ENCODE data around the gene SERPINE2. TPM values are rescaled to one million over a fixed set of nuclear protein-coding genes. Genes with fewer than 3 reads are reported as not detected.

SERPINE2 gene
- polyA plus RNA-seq, 3 donors, result 111 to 118 (median 117) TPM

DNA sequence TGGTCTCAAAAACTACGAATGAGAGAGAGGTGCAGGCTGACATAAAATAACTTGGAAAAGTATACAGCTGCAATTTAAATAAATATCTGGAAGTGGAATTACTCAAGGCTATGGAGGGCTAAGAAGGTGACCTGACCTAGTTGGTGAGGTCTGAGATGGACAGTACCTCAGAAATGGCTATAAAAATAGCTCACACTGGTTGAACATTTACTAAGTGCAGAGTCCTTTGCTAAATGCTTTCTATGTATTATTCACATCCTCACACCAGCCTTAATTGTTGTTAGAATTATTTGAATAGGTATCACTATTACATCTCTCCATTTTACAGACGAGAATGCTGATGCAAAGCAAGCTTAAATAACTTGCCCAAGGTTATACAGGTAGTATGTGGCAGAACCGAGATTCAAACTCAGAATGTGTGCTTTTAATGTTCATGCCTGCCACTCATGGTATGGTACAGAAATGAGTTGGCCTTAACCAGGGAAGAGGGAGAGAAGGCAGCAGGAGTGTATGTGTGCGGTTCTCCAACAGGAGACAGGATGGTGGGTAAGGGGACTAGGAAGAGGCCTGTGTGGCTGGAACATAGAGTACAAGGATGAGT, 44.4 kb downstream of the SERPINE2 start:
- DNase-seq (ENCODE audit: extremely low read depth in 1 of 11, low read depth in 9 of 11, low spot score in 4 of 11), result no peak

GRCh38 chr2:223993634-223994232, 45.4 kb downstream of the SERPINE2 start:
- DNase-seq (ENCODE audit: extremely low read depth in 1 of 11, low read depth in 9 of 11, low spot score in 4 of 11), result peak; percentile 58 to 84 (median 72)

DNA sequence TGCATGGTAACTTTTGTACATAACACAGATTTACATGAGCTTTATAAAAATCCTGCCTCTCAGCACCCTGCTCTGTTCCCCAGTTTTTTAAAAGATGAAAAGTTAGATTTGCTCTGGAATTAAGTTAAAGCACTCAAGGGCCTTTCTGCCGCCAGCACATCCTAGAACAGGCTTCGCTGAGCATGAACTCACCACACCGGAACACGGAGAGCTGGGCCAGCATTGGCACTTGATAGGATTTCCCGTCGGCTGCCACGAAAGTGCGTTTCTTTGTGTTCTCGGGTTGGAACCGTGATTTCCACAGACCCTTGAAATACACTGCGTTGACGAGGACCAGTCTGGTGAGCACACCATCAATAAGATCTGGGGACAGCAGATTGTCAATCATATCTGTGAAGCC, 47.5 kb downstream of the SERPINE2 start:
- DNase-seq (ENCODE audit: extremely low read depth in 1 of 11, low read depth in 9 of 11, low spot score in 4 of 11), result no peak

- peak in 1 of 11 donors; percentile 27 for DNase-seq (ENCODE audit: extremely low read depth in 1 of 11, low read depth in 9 of 11, low spot score in 4 of 11)
Measured at GRCh38 chr2:223989856-223990232, 49.2 kb downstream of the SERPINE2 start.

GRCh38 chr2:223989206-223989855, 49.8 kb downstream of the SERPINE2 start:
- DNase-seq (ENCODE audit: extremely low read depth in 1 of 11, low read depth in 9 of 11, low spot score in 4 of 11), result no peak

GRCh38 chr2:223981241-223981640, 57.8 kb downstream of the SERPINE2 start:
- no peak for DNase-seq (ENCODE audit: extremely low read depth in 1 of 11, low read depth in 9 of 11, low spot score in 4 of 11)

GRCh38 chr2:223980803-223981202, 58.3 kb downstream of the SERPINE2 start:
- no peak for DNase-seq (ENCODE audit: extremely low read depth in 1 of 11, low read depth in 9 of 11, low spot score in 4 of 11)

DNA sequence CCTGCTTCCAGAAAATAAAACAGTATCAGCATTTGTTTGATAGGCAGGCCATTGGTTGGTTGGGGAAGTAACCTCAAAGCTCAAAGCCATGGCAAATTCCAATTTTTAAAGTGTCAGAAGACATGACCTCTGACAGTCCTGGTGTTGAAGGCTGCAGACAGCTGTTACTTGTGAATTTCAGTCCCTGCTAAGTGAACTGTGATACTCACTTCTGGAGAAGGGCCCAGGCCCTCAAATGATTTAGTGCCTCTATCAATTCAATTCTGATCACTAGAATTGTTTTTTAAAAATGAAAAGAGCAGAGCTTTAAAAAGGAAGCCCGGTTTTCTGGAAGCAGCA, 58.7 kb downstream of the SERPINE2 start:
- DNase-seq (ENCODE audit: extremely low read depth in 1 of 11, low read depth in 9 of 11, low spot score in 4 of 11), result no peak

GRCh38 chr2:223979730-223980396, 59.2 kb downstream of the SERPINE2 start:
- DNase-seq (ENCODE audit: extremely low read depth in 1 of 11, low read depth in 9 of 11, low spot score in 4 of 11), result no peak

GRCh38 chr2:223978451-223978850, 60.6 kb downstream of the SERPINE2 start:
- no peak for DNase-seq (ENCODE audit: extremely low read depth in 1 of 11, low read depth in 9 of 11, low spot score in 4 of 11)

DNA sequence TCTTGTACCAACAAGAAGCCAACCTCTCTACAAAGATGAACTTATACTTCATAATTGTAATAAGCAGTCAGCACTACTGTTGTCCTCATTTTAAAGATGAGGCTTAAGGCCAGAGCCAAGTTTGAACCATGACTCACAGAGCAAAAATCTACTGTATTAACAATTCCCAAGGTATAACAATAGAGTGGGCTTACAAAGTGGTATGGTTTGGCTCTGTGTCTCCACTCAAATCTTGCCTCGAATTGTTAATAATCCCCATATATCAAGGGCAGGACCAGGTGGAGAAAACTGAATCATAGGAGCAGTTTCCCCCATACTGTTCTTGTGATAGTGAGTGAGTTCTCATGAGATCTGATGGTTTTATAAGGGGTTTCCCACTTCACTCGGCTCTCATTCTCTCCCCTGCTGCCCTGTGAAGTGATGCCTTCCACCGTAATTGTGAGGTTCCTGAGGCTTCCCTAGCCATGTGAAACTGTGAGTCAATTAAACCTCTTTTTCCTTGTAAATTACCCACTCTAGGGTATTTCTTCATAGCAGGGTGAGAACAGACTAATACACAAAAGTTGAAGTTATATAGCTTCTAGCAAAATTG, 62.4 kb downstream of the SERPINE2 start:
- DNase-seq (ENCODE audit: extremely low read depth in 1 of 11, low read depth in 9 of 11, low spot score in 4 of 11), result no peak

DNA sequence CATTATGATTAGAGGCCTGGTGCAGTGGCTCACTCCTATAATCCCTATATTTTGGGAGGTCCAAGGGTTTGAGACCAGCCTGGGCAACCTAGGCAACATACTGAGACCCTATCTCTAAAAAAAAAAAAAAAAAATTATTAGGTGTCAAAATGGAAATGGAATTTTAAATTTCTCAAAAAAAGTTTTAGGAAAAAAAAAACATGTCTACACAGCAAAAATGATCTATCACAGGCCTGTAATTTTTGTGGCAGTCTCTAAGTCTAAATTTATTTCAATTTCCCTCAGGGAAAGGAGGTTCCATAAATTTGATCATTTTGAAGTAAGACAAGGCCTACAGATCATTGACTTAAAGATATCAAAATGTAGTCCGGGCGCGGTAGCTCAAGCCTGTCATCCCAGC, 65.5 kb downstream of the SERPINE2 start:
- DNase-seq (ENCODE audit: extremely low read depth in 1 of 11, low read depth in 9 of 11, low spot score in 4 of 11), result no peak

DNA sequence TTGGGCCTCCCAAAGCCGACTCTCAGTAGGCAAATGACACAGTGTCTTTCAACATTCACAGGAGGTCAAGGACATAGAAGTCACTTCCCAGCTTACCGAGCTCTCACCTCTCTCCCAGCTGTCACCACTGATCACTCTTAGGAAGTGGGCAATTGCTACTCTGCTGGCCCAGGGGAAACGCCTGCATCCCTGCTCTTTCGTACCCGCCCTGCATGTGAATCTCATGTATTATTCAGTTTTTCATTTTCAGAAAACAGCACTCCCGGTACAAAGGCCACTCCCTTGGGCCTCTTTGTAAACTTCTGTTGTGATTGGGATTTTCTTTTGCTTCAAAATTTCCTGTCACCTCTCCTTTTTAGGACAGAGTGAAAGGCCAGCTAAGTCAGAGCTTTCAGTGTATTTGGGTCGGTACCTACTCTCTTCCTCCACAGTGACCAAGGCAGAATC, 66.4 kb downstream of the SERPINE2 start:
- no peak for DNase-seq (ENCODE audit: extremely low read depth in 1 of 11, low read depth in 9 of 11, low spot score in 4 of 11)

- no peak for DNase-seq (ENCODE audit: extremely low read depth in 1 of 11, low read depth in 9 of 11, low spot score in 4 of 11)
Measured at GRCh38 chr2:223971731-223972130, 67.4 kb downstream of the SERPINE2 start.

- DNase-seq (ENCODE audit: extremely low read depth in 1 of 11, low read depth in 9 of 11, low spot score in 4 of 11), result peak in 5 of 11 donors; percentile 42 to 67 (median 50)
Measured at GRCh38 chr2:223970343-223971128, 68.5 kb downstream of the SERPINE2 start.

DNA sequence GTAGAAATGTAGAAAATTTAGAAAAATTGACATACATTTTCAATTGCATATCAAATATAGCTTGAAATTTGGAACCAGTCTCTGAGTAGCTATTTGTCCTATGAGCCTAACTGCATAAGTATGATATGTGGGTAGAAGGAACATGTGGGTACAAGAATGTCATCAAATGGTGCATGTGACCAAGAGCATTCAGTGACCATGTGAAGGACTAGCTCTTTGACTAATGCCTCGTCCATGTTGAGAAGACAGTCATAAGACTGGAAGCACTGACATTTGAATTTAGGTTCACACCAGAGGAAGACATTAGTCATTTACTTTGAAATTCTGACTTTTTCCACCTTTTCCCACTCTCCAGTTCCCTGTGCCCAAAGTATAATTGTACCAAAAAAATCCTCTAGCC, 69.2 kb downstream of the SERPINE2 start:
- DNase-seq (ENCODE audit: extremely low read depth in 1 of 11, low read depth in 9 of 11, low spot score in 4 of 11), result no peak

DNA sequence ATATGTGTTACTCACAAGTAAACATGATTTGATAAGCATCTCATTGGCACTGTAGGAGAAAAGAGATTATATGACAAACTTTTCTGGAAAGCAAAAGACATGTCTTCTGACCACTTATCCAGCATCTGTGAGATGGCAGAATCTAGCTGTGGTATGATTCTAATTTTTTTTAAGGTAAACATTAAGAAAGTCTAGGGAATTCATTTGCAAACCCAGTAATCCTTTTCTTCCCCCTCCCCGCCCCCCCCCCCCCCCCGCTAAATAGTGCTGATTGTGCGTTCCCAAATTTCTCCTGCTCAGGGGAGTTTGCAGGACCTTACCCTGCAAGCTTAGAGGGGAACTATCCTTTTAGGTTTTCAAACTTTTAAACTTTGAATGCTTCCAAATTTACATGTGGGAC, 69.8 kb downstream of the SERPINE2 start:
- DNase-seq (ENCODE audit: extremely low read depth in 1 of 11, low read depth in 9 of 11, low spot score in 4 of 11), result no peak

DNA sequence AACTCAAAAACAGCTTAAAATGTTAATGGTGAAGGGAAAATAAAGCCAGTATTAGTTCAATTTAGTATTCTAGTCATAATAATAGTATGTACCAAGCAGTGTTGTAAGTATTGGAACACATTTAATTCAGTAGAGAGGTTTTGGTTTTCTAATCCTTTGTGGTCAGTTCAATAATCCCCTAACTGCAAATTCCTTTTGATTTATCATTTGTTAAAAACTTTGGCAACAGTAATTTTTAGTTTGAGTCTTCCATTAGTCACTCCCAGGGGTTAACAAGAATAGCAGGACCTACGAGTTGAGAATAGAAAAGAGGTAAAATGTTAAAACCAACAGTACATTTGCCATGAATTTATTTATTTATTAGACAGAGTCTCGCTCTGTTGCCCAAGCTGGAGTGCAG, 71.1 kb downstream of the SERPINE2 start:
- DNase-seq (ENCODE audit: extremely low read depth in 1 of 11, low read depth in 9 of 11, low spot score in 4 of 11), result no peak

DNA sequence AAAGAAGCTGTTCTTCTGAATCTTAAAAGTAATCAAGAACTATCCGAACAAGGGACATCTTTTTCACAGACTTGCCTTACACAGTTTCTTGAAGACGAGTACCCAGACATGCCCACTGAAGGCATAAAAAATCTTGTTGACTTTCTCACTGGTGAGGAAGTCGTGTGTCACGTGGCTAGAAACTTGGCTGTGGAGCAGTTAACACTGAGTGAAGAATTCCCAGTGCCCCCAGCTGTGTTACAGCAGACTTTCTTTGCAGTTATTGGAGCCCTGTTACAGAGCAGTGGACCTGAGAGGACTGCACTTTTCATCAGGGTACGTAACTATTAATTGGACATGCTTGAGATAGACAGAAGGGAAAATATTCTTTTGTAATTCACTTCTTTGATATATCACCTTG, 79.4 kb downstream of the SERPINE2 start:
- no peak for DNase-seq (ENCODE audit: extremely low read depth in 1 of 11, low read depth in 9 of 11, low spot score in 4 of 11)

Measured in renal cortex interstitium (tissue), 11 donors.